ENCODE results near the gene SLC39A13. TPM values are rescaled to one million over a fixed set of nuclear protein-coding genes. Genes with fewer than 3 reads are reported as not detected.

SLC39A13 gene
- total and polyA plus RNA-seq, 2 of the 13 experiments (the other 11 are each of a cell fraction or from before 2014, with no cell fraction given) = 15.3 to 30.5 TPM

DNA sequence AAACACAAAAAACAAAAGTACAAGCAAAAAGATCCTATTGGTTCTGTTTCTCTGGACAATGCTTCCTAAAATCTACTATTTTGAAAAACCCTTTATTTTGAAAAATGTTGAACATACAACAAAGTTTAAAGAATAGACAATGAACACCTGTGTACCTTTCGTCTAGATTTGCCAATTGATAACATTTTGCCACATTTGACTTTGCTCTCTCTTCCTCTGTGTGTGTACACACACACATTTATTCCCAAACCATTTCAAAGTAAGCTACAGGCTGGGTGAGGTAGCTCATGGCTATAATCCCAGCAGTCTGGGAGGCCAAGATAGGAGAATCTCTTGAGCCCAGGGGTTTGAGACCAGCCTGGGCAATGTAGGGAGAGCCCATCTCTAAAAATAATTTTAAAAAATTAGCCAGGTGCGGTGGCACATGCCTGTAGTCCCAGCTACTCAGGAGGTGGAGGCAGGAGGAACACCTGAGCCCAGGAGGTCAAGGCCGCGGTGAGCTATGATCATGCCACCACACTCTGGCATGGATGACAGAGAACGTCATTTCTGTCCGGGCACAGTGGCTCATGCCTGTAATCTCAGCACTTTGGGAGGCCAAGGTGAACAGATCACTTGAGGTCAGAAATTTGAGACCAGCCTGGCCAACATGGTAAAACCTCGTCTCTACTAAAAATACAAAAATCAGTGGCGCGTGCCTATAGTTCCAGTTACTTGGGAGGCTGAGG, 23.1 kb downstream of the SLC39A13 start (continued):
- no peak for TF ChIP-seq ZNF775 (CRISPR knock-in tag; IDR thresholded peaks at IDR 0.05; ENCODE audit: borderline replicate concordance)
- peak; percentile 62; the same call in 1 of the 2 replicates for TF ChIP-seq ZNF501 (CRISPR knock-in tag; IDR thresholded peaks at IDR 0.05)
- TF ChIP-seq ZNF235 (CRISPR knock-in tag; IDR thresholded peaks at IDR 0.05; ENCODE audit: borderline replicate concordance) = no peak
- TF ChIP-seq ZNF7 (CRISPR knock-in tag; IDR thresholded peaks at IDR 0.05) = peak; percentile 76; the same call in 1 of the 2 replicates
- TF ChIP-seq, protein P1, sequence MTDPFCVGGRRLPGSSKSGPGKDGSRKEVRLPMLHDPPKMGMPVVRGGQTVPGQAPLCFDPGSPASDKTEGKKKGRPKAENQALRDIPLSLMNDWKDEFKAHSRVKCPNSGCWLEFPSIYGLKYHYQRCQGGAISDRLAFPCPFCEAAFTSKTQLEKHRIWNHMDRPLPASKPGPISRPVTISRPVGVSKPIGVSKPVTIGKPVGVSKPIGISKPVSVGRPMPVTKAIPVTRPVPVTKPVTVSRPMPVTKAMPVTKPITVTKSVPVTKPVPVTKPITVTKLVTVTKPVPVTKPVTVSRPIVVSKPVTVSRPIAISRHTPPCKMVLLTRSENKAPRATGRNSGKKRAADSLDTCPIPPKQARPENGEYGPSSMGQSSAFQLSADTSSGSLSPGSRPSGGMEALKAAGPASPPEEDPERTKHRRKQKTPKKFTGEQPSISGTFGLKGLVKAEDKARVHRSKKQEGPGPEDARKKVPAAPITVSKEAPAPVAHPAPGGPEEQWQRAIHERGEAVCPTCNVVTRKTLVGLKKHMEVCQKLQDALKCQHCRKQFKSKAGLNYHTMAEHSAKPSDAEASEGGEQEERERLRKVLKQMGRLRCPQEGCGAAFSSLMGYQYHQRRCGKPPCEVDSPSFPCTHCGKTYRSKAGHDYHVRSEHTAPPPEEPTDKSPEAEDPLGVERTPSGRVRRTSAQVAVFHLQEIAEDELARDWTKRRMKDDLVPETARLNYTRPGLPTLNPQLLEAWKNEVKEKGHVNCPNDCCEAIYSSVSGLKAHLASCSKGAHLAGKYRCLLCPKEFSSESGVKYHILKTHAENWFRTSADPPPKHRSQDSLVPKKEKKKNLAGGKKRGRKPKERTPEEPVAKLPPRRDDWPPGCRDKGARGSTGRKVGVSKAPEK (CRISPR knock-in tag; IDR thresholded peaks at IDR 0.05; ENCODE audit: borderline replicate concordance) = no peak
- 0 out of 2 replicates have a peak, but pooled peaks have one; percentile 43 for TF ChIP-seq HDAC2 (CRISPR knock-in tag; IDR thresholded peaks at IDR 0.05)
- TF ChIP-seq ZNF570 (CRISPR knock-in tag; IDR thresholded peaks at IDR 0.05; ENCODE audit: borderline replicate concordance) = no peak
- peak; percentile 82; the same call in 1 of the 2 replicates for TF ChIP-seq ZNF205 (CRISPR knock-in tag; IDR thresholded peaks at IDR 0.05)
- TF ChIP-seq STAT5B (CRISPR knock-in tag; IDR thresholded peaks at IDR 0.05) = no peak
- no peak for TF ChIP-seq ARNT2 (CRISPR knock-in tag; IDR thresholded peaks at IDR 0.05; ENCODE audit: low read depth)
- TF ChIP-seq MBNL3 (CRISPR knock-in tag; conservative IDR thresholded peaks at IDR 0.05) = no peak
- no peak for TF ChIP-seq ZNF337 (CRISPR knock-in tag; IDR thresholded peaks at IDR 0.05; ENCODE audit: borderline replicate concordance, low read depth)
- no peak for TF ChIP-seq HES4 (CRISPR knock-in tag; IDR thresholded peaks at IDR 0.05; ENCODE audit: borderline replicate concordance)
- TF ChIP-seq FOXA1 (IDR thresholded peaks at IDR 0.05) = no peak
- peak; percentile 64 for TF ChIP-seq FOXA1 (CRISPR knock-in tag; IDR thresholded peaks at IDR 0.05)
- no peak for TF ChIP-seq ZNF256 (CRISPR knock-in tag; conservative IDR thresholded peaks at IDR 0.05)
- TF ChIP-seq, protein P2, sequence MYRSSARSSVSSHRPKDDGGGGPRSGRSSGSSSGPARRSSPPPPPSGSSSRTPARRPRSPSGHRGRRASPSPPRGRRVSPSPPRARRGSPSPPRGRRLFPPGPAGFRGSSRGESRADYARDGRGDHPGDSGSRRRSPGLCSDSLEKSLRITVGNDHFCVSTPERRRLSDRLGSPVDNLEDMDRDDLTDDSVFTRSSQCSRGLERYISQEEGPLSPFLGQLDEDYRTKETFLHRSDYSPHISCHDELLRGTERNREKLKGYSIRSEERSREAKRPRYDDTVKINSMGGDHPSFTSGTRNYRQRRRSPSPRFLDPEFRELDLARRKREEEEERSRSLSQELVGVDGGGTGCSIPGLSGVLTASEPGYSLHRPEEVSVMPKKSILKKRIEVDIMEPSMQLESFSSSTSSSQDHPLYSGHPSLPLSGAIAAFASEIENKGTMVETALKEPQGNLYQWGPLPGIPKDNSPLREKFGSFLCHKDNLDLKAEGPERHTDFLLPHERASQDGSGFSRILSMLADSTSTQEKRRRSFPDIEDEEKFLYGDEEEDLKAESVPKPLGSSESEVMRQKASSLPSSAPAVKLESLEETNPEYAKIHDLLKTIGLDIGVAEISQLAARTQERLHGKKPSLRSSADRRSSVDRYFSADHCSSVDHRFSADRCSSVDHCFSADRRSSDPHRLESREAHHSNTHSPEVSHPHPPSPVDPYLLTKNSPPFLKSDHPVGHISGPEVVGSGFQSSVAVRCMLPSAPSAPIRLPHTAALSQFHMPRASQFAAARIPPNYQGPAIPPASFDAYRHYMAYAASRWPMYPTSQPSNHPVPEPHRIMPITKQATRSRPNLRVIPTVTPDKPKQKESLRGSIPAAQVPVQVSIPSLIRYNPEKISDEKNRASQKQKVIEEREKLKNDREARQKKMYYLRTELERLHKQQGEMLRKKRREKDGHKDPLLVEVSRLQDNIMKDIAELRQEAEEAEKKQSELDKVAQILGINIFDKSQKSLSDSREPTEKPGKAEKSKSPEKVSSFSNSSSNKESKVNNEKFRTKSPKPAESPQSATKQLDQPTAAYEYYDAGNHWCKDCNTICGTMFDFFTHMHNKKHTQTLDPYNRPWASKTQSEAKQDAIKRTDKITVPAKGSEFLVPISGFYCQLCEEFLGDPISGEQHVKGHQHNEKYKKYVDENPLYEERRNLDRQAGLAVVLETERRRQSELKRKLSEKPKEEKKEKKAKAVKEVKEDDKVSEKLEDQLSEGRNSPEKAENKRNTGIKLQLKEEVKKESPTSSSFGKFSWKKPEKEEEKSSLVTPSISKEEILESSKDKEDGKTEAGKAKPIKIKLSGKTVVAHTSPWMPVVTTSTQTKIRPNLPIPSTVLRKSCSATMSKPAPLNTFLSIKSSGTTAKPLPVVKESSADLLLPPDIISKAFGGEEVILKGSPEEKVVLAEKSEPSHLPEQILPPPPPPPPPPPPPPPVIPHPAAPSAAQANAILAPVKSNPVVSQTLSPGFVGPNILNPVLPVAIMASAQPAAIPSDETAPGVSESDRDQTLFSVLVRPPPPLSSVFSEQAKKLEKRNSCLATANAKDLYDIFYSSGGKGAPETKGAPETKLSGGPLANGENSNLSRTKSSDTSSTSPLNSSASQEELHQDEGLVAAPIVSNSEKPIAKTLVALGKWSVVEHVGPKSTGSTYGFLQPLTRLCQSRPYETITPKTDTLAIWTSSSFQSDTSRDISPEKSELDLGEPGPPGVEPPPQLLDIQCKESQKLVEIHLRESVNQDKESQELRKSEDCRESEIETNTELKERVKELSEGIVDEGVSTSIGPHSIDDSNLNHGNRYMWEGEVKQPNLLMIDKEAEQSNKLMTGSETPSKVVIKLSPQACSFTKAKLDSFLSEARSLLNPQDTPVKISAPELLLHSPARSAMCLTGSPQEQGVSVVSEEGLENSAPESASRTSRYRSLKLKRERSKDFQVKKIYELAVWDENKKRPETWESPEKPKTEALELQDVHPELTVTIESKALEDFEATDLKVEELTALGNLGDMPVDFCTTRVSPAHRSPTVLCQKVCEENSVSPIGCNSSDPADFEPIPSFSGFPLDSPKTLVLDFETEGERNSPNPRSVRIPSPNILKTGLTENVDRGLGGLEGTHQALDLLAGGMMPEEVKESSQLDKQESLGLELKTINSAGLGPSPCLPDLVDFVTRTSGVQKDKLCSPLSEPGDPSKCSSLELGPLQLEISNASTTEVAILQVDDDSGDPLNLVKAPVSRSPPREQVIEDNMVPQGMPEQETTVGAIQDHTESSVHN (CRISPR knock-in tag; IDR thresholded peaks at IDR 0.05) = no peak
- no peak for TF ChIP-seq ZNF451 (CRISPR knock-in tag; IDR thresholded peaks at IDR 0.05)
- no peak for TF ChIP-seq JARID2 (CRISPR knock-in tag; IDR thresholded peaks at IDR 0.05; ENCODE audit: insufficient replicate concordance)
